Measurements from ENCODE around the gene SLC25A1. TPM values are rescaled to one million over a fixed set of nuclear protein-coding genes. Genes with fewer than 3 reads are reported as not detected.
"Not testable (repeated sequence)": the region's sequence is repeated elsewhere in the genome, so short reads cannot be mapped to it uniquely, and the experiment has no call there.

SLC25A1 gene
- polyA plus RNA-seq, 2 of the 4 experiments (the other 2 are of a cell fraction) = 11.4 to 60.1 TPM

- H3K4me1 ChIP-seq = no peaks in the 10 kb centered on the region
- H3K4me3 ChIP-seq = no peak overlapping the region
- H3K9me3 ChIP-seq = no peaks in the 10 kb centered on the region
- no peak overlapping the region for H3K4me2 ChIP-seq
- no peak overlapping the region for H3K27ac ChIP-seq
- no peak for FAIRE-seq
- POLR2A ChIA-PET = no interaction called here
- DNase-seq (ENCODE audit: low read depth in 1 of 2, low spot score in 1 of 2) = no peak
- 89% methylated on average over 4 of the region's 4 CpGs for WGBS (ENCODE audit: missing lambda C conversion rate)
- ATAC-seq = no peak
- CTCF ChIA-PET = interaction anchor here (1.9 kb wide), 1 partner anchor 25 kb away, joined by 4 read pairs; no protein-coding TSS in a partner anchor
- no peak for TF ChIP-seq CEBPB (IDR thresholded peaks at IDR 0.05)
- TF ChIP-seq EP300 (IDR thresholded peaks at IDR 0.05) = no peak
- TF ChIP-seq ZSCAN20 (CRISPR knock-in tag; IDR thresholded peaks at IDR 0.05) = no peak
- no peak for TF ChIP-seq NR3C1 (IDR thresholded peaks at IDR 0.05)
- no peak for TF ChIP-seq FOSB (CRISPR knock-in tag; IDR thresholded peaks at IDR 0.05)
- no peak for TF ChIP-seq TFCP2L1 (CRISPR knock-in tag; IDR thresholded peaks at IDR 0.05)
- no peak for TF ChIP-seq HDAC2 (IDR thresholded peaks at IDR 0.05)
- no peak for TF ChIP-seq FOSL2 (IDR thresholded peaks at IDR 0.05)
- TF ChIP-seq FOSL2 (CRISPR knock-in tag; IDR thresholded peaks at IDR 0.05) = no peak
- TF ChIP-seq GATA3 (IDR thresholded peaks at IDR 0.05; ENCODE audit: borderline replicate concordance) = no peak
These were observed 26.1 kb upstream of the SLC25A1 start for GRCh38 chr22:19204640-19205039.

- H3K9me3 ChIP-seq = no peaks in the 10 kb centered on the region
- WGBS (ENCODE audit: missing lambda C conversion rate) = 90% methylated on average over 8 of the region's 8 CpGs
- H3K4me1 ChIP-seq = no peaks in the 10 kb centered on the region
- H3K27ac ChIP-seq = no peak overlapping the region
- DNase-seq (ENCODE audit: low read depth in 1 of 2, low spot score in 1 of 2) = no peak
- H3K4me3 ChIP-seq = no peak overlapping the region
- H3K4me2 ChIP-seq = no peak overlapping the region
- CTCF ChIA-PET = interaction anchor here (1.9 kb wide), 1 partner anchor 24 kb away, joined by 4 read pairs; no protein-coding TSS in a partner anchor
- no peak for TF ChIP-seq RCOR1 (IDR thresholded peaks at IDR 0.05; ENCODE audit: low read depth, low read length)
- TF ChIP-seq ZSCAN20 (CRISPR knock-in tag; IDR thresholded peaks at IDR 0.05) = no peak
- no peak for TF ChIP-seq NFE2L2 (conservative IDR thresholded peaks at IDR 0.05; ENCODE audit: low read length)
- no peak for TF ChIP-seq RARB (CRISPR knock-in tag; IDR thresholded peaks at IDR 0.05)
- TF ChIP-seq CHD4 (IDR thresholded peaks at IDR 0.05; ENCODE audit: borderline replicate concordance) = no peak
- no peak for TF ChIP-seq ELK1 (IDR thresholded peaks at IDR 0.05; ENCODE audit: low read depth, low read length)
- TF ChIP-seq MAZ (IDR thresholded peaks at IDR 0.05; ENCODE audit: borderline replicate concordance, low read depth, low read length) = no peak
- no peak for TF ChIP-seq KDM1A (IDR thresholded peaks at IDR 0.05; ENCODE audit: low read depth)
- TF ChIP-seq CTCF (IDR thresholded peaks at IDR 0.05) = no peak
- no peak for TF ChIP-seq MAX (IDR thresholded peaks at IDR 0.05)
- no peak for TF ChIP-seq GATA3 (IDR thresholded peaks at IDR 0.05; ENCODE audit: borderline replicate concordance)
- no peak for TF ChIP-seq HOXA7 (CRISPR knock-in tag; IDR thresholded peaks at IDR 0.05)
- TF ChIP-seq HDAC2 (IDR thresholded peaks at IDR 0.05) = no peak
- no peak for FAIRE-seq
- no peak; a peak in 1 of 6 replicates for ATAC-seq
- POLR2A ChIA-PET = no interaction called here
These were observed 25.3 kb upstream of the SLC25A1 start for GRCh38 chr22:19203834-19204233.

- DNase-seq (ENCODE audit: low read depth in 1 of 2, low spot score in 1 of 2); POLR2A ChIA-PET; FAIRE-seq; H3K4me2 ChIP-seq; H3K4me1 ChIP-seq; H3K4me3 ChIP-seq; H3K27ac ChIP-seq; ATAC-seq; H3K9me3 ChIP-seq: not testable (repeated sequence)
- CTCF ChIA-PET = interaction anchor here (0.6 to 1.4 kb wide), 2 partner anchors 18 to 58 kb away, joined by 3 read pairs; no protein-coding TSS in a partner anchor
- WGBS (ENCODE audit: missing lambda C conversion rate) = 77% methylated on average over 3 of the region's 3 CpGs
These were observed 24.3 kb upstream of the SLC25A1 start for GRCh38 chr22:19202799-19203186.

Data from A549 (cell line).